Small intestine (tissue), 16 donors: ENCODE results near the gene BPGM. TPM values are rescaled to one million over a fixed set of nuclear protein-coding genes. Genes with fewer than 3 reads are reported as not detected.
A peak's percentile ranks its signal among the peaks of the same experiment; 100 is the strongest.

Source experiments
- DNase-seq, 2 donors: peaks; one replicate each; pipeline versions ENCODE4 v3.0.0 to v3.0.0-alpha.2; 2013
- FAIRE-seq: peaks from 2 replicates; lab custom pipeline; 2012; peaks lifted over from hg19 to GRCh38; lab: Jason Lieb, UNC
- H3K27ac ChIP-seq, 3 donors: one replicate each; pipeline ENCODE4 v1.5.1; 2013; ENCODE audit warnings: low read length in 2 of 3, mild to moderate bottlenecking in 2 of 3, control low read depth in 1 of 3, inconsistent platforms in 1 of 3, low read depth in 1 of 3, moderate library complexity in 1 of 3
- H3K27me3 ChIP-seq, 3 donors: one replicate each; pipeline ENCODE4 v1.6.1; 2013; ENCODE audit warnings: low read length in 3 of 3, inconsistent platforms in 1 of 3; ENCODE audit not compliant: control insufficient read depth in 3 of 3, insufficient read depth in 3 of 3
- H3K36me3 ChIP-seq, 3 donors: one replicate each; pipeline ENCODE4 v1.6.1; 2013; ENCODE audit warnings: low read length in 3 of 3, inconsistent platforms in 1 of 3, low read depth in 1 of 3, mild to moderate bottlenecking in 1 of 3, moderate library complexity in 1 of 3; ENCODE audit not compliant: control insufficient read depth in 3 of 3, insufficient read depth in 2 of 3
- H3K4me1 ChIP-seq, 3 donors: one replicate each; pipeline ENCODE4 v1.6.1; 2013; ENCODE audit warnings: low read length in 2 of 3, inconsistent platforms in 1 of 3, low read depth in 1 of 3, mild to moderate bottlenecking in 1 of 3, moderate library complexity in 1 of 3; ENCODE audit not compliant: control insufficient read depth in 3 of 3, insufficient read depth in 2 of 3
- H3K4me3 ChIP-seq, 3 donors: one replicate each; pipeline ENCODE4 v1.5.1; 2013; ENCODE audit warnings: low read length in 3 of 3, control low read depth in 1 of 3, inconsistent platforms in 1 of 3, low read depth in 1 of 3, mild to moderate bottlenecking in 1 of 3, moderate library complexity in 1 of 3
- H3K9me3 ChIP-seq, 2 donors: one replicate each; pipeline ENCODE4 v1.6.1; 2013; ENCODE audit warnings: low read depth in 1 of 2, low read length in 1 of 2; ENCODE audit not compliant: control insufficient read depth in 2 of 2, insufficient read depth in 1 of 2
- WGBS, 3 donors: extraction: QIAGEN DNeasy Blood & Tissue Kit; methylation state at CpG; one replicate each; pipeline ENCODE4 v1.1.7; 2013; 5-methylcytosine and 5-hydroxymethylcytosine counted together
- long read RNA-seq, 10 donors: transcript quantifications; one replicate each; lab custom pipeline, GENCODE V29; 2026
- polyA plus RNA-seq, 4 donors: library from polyadenylated mRNA; stranded (reverse) in 3 of 4; unstranded in 1 of 4; fragments of 200-250 nt in 3 of 4; fragments of 120-200 nt in 1 of 4; gene quantifications; one replicate each; pipeline versions ENCODE4 v1.2.1 to v1.2.3, GENCODE V29; 2013
- donor health status: healthy with polysubstance abuse.
- donor health status: control.
- donor health status: control.
- donor health status: Bipolar disorder and iron deficiency.
- donor health status: healthy.

Gene BPGM
- 10 to 100 TPM in 3 of 4 donors, 1 to 10 TPM in 1; 9.9 to 15.4 (median 12.0) TPM for polyA plus RNA-seq
- long read RNA-seq, donor 1, transcript BPGM-201 (3 exons, 1,753 nt): major isoform, 8 of 8 reads
- long read RNA-seq, donor 1, partial matches to known transcripts: 0 of 8 reads
- long read RNA-seq, donor 1, other reads (novel, unspliced or antisense): 0 of 8 reads
- long read RNA-seq, donor 2, partial matches to known transcripts: 0 of 1 reads
- long read RNA-seq, donor 2, other reads (novel, unspliced or antisense): 0 of 1 reads
- long read RNA-seq, donor 3, partial matches to known transcripts: 0 of 2 reads
- long read RNA-seq, donor 3, other reads (novel, unspliced or antisense): 0 of 2 reads
- long read RNA-seq, donor 4: 0 reads
- long read RNA-seq, donor 5: 0 reads
- long read RNA-seq, donor 6, partial matches to known transcripts: 0 of 3 reads
- long read RNA-seq, donor 6, other reads (novel, unspliced or antisense): 0 of 3 reads
- long read RNA-seq, donor 7, transcript BPGM-201 (3 exons, 1,753 nt): major isoform, 10 of 23 reads
- long read RNA-seq, donor 7, partial matches to known transcripts: 13 of 23 reads
- long read RNA-seq, donor 7, other reads (novel, unspliced or antisense): 0 of 23 reads
- long read RNA-seq, donor 8, partial matches to known transcripts: 0 of 3 reads
- long read RNA-seq, donor 8, other reads (novel, unspliced or antisense): 0 of 3 reads
- long read RNA-seq, donor 9, partial matches to known transcripts: 0 of 2 reads
- long read RNA-seq, donor 9, other reads (novel, unspliced or antisense): 0 of 2 reads
- long read RNA-seq, donor 10, transcript BPGM-201 (3 exons, 1,753 nt): major isoform, 7 of 7 reads
- long read RNA-seq, donor 10, partial matches to known transcripts: 0 of 7 reads
- long read RNA-seq, donor 10, other reads (novel, unspliced or antisense): 0 of 7 reads

GRCh38 chr7:134646425-134647305, at the start of gene BPGM:
Gene BPGM (plus strand): TSS chr7:134646853. CDS start chr7:134661508, 14,655 bp downstream.
- FAIRE-seq (peak; percentile 87), DNase-seq (peak; percentile 100)
- Histone ChIP-seq H3K36me3 (no peaks in the 10 kb centered on the region), H3K4me3 (peak within 1 kb of the TSS; percentile 63 to 68 (median 68)), H3K27ac (peak within 1 kb of the TSS; percentile 38 to 85 (median 70)), H3K4me1 (peaks cover 0 to 9% (median 0%) of the 10 kb centered on the region in 3 donors), H3K27me3 (no peaks in the 10 kb centered on the region), H3K9me3 (no peaks in the 10 kb centered on the region)
- WGBS, 3 donors: 0 to 1% (median 0%) methylated on average over 36 of the region's 36 CpGs

- H3K4me1 ChIP-seq: peaks cover 0 to 14% (median 0%) of the 10 kb centered on the region in 3 donors
- H3K27me3 ChIP-seq: peaks cover 0 to 4% (median 3%) of the 10 kb centered on the region in 3 donors
- peaks cover 0 to 5% of the 10 kb centered on the region in 2 donors for H3K9me3 ChIP-seq
- DNase-seq: no peak
- no peak for FAIRE-seq
- H3K27ac ChIP-seq: no peak overlapping the region
- no peaks in the 10 kb centered on the region for H3K36me3 ChIP-seq
- H3K4me3 ChIP-seq: no peak overlapping the region
- WGBS, 3 donors: 74 to 91% (median 88%) methylated on average over 6 of the region's 6 CpGs
These were observed 47.3 kb upstream of the BPGM start for GRCh38 chr7:134599371-134599770.

GRCh38 chr7:134601459-134601858, 45.2 kb upstream of the BPGM start:
- Histone ChIP-seq H3K27me3 (peaks cover 0 to 4% (median 3%) of the 10 kb centered on the region in 3 donors), H3K27ac (no peak overlapping the region), H3K9me3 (peaks cover 0 to 5% of the 10 kb centered on the region in 2 donors), H3K36me3 (no peaks in the 10 kb centered on the region), H3K4me3 (no peak overlapping the region), H3K4me1 (peaks cover 0 to 16% (median 0%) of the 10 kb centered on the region in 3 donors)
- DNase-seq (no peak), FAIRE-seq (no peak)
- WGBS, 3 donors: 72 to 91% (median 80%) methylated on average over 4 of the region's 4 CpGs

GRCh38 chr7:134602881-134603451, 43.7 kb upstream of the BPGM start:
- peak overlapping the region; percentile 19 to 78 (median 67) for H3K27ac ChIP-seq
- 11 to 36% (median 24%) methylated on average over 11 of the region's 11 CpGs for WGBS, 3 donors
- no peak overlapping the region for H3K4me3 ChIP-seq
- DNase-seq: peak; percentile 79 to 86
- peaks cover 0 to 16% (median 0%) of the 10 kb centered on the region in 3 donors for H3K4me1 ChIP-seq
- peaks cover 0 to 5% of the 10 kb centered on the region in 2 donors for H3K9me3 ChIP-seq
- peaks cover 0 to 9% (median 5%) of the 10 kb centered on the region in 3 donors for H3K27me3 ChIP-seq
- no peak for FAIRE-seq
- no peaks in the 10 kb centered on the region for H3K36me3 ChIP-seq

- Histone ChIP-seq H3K4me1 (peaks cover 0 to 16% (median 0%) of the 10 kb centered on the region in 3 donors), H3K27ac (peak overlapping the region in 2 of 3 donors; percentile 16 to 55), H3K4me3 (no peak overlapping the region), H3K36me3 (no peaks in the 10 kb centered on the region), H3K9me3 (no peaks in the 10 kb centered on the region), H3K27me3 (peaks cover 0 to 5% (median 2%) of the 10 kb centered on the region in 3 donors)
- WGBS, 3 donors: 19 to 29% (median 24%) methylated on average over 14 of the region's 14 CpGs
- DNase-seq (peak; percentile 74 to 81), FAIRE-seq (no peak)
These were observed 40.4 kb upstream of the BPGM start for GRCh38 chr7:134605978-134606923.

- Histone ChIP-seq H3K27me3 (peaks cover 0 to 9% (median 3%) of the 10 kb centered on the region in 3 donors), H3K27ac (no peak overlapping the region), H3K9me3 (no peaks in the 10 kb centered on the region), H3K4me3 (no peak overlapping the region), H3K4me1 (no peaks in the 10 kb centered on the region), H3K36me3 (no peaks in the 10 kb centered on the region)
- FAIRE-seq: no peak
- no peak for DNase-seq
- WGBS, 3 donors: 81 to 86% (median 86%) methylated on average over 6 of the region's 6 CpGs
These were observed 35.0 kb upstream of the BPGM start for GRCh38 chr7:134611611-134612151.
